ENCODE results near the gene ZBTB5.

Gene ZBTB5

DNA sequence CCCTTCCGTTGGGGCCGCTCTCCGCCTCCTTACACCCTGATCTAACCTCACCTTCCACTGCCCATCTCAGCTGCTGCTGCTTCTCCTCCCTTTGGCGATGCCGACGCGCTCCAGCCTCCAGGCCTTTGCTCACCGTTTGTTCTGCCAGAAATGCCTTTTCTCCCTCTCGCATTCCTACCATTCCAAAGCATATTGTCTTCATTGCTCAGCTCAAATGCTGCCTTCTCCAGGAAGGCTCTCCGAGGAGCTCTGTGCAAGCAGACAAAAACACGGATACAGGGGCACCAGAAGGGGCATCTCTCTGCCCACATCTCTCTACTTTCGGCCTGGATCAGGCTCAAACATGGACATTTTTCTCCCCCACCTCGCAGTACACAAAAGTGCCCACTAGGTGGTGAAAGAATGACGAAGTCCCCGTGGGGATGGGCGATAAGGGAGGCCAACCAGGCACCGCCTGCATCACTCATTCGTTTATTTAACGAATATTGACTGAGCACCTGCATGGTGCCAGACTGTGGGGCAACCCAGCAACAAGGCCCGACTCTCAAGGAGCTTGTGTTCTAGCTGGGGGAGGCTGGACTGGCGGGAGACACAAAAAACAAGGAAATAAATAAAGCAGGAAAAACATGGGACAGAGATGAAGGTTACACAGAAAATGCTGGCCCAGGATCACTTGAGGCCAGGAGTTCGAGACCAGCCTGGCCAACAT is 50.1 kb downstream of the ZBTB5 start:
- Histone ChIP-seq H3K9ac (ENCODE audit: low read length in 2 of 2) (peak overlapping the region; percentile 33 to 51), H3K9me3 (ENCODE audit: control insufficient read depth in 2 of 2, low read length in 2 of 2) (no peaks in the 10 kb centered on the region), H3K27ac (ENCODE audit: low read length) (peak overlapping the region; percentile 46), H3K4me1 (ENCODE audit: control insufficient read depth, insufficient read depth, low read length) (peaks cover 10% of the 10 kb centered on the region), H3K36me3 (ENCODE audit: control insufficient read depth in 2 of 2, insufficient read depth in 2 of 2, low read length in 2 of 2) (no peaks in the 10 kb centered on the region), H3K27me3 (ENCODE audit: control insufficient read depth in 1 of 2, insufficient read depth in 2 of 2, low read length in 2 of 2) (no peaks in the 10 kb centered on the region), H3K4me3 (ENCODE audit: low read length in 2 of 2) (peak overlapping the region; percentile 28 to 57)

DNA sequence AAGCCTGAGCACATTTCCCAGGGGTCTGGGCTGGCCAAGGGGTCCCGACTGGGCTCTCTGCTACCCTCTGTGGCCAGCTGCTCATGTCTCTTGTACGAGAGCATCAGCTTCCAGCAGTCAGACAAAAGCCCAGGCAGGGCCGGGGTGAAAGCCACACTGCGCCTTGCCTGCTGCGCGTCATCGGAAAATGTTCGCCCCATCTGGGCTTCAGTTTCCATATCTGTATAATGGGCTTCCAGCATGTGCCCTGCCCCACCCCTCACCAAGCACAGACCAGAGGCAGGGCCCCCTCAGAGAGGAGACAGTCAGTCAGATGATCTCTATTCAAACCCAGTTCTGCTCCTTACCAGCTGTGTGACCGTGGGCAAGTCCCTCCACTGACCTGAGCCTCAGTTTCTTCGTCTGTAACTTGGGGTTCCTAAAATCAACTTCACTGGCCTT is 50.7 kb downstream of the ZBTB5 start:
- Histone ChIP-seq H3K9me3 (ENCODE audit: control insufficient read depth in 2 of 2, low read length in 2 of 2) (no peaks in the 10 kb centered on the region), H3K9ac (ENCODE audit: low read length in 2 of 2) (peak overlapping the region; percentile 33 to 51), H3K27ac (ENCODE audit: low read length) (peak overlapping the region; percentile 46), H3K4me3 (ENCODE audit: low read length in 2 of 2) (peak overlapping the region in 1 of 2 donors; percentile 57), H3K4me1 (ENCODE audit: control insufficient read depth, insufficient read depth, low read length) (peaks cover 10% of the 10 kb centered on the region), H3K36me3 (ENCODE audit: control insufficient read depth in 2 of 2, insufficient read depth in 2 of 2, low read length in 2 of 2) (no peaks in the 10 kb centered on the region), H3K27me3 (ENCODE audit: control insufficient read depth in 1 of 2, insufficient read depth in 2 of 2, low read length in 2 of 2) (no peaks in the 10 kb centered on the region)

- no peaks in the 10 kb centered on the region for H3K9me3 ChIP-seq (ENCODE audit: control insufficient read depth in 2 of 2, low read length in 2 of 2)
- no peaks in the 10 kb centered on the region for H3K36me3 ChIP-seq (ENCODE audit: control insufficient read depth in 2 of 2, insufficient read depth in 2 of 2, low read length in 2 of 2)
- no peak overlapping the region for H3K4me3 ChIP-seq (ENCODE audit: low read length in 2 of 2)
- peaks cover 10% of the 10 kb centered on the region for H3K4me1 ChIP-seq (ENCODE audit: control insufficient read depth, insufficient read depth, low read length)
- H3K9ac ChIP-seq (ENCODE audit: low read length in 2 of 2) = no peak overlapping the region
- H3K27me3 ChIP-seq (ENCODE audit: control insufficient read depth in 1 of 2, insufficient read depth in 2 of 2, low read length in 2 of 2) = no peaks in the 10 kb centered on the region
- no peak overlapping the region for H3K27ac ChIP-seq (ENCODE audit: low read length)
Measured at GRCh38 chr9:37413311-37413710, 51.9 kb downstream of the ZBTB5 start.

- no peaks in the 10 kb centered on the region for H3K36me3 ChIP-seq (ENCODE audit: control insufficient read depth in 2 of 2, insufficient read depth in 2 of 2, low read length in 2 of 2)
- H3K4me3 ChIP-seq (ENCODE audit: low read length in 2 of 2) = no peak overlapping the region
- no peaks in the 10 kb centered on the region for H3K9me3 ChIP-seq (ENCODE audit: control insufficient read depth in 2 of 2, low read length in 2 of 2)
- no peak overlapping the region for H3K27ac ChIP-seq (ENCODE audit: low read length)
- H3K27me3 ChIP-seq (ENCODE audit: control insufficient read depth in 1 of 2, insufficient read depth in 2 of 2, low read length in 2 of 2) = no peaks in the 10 kb centered on the region
- H3K9ac ChIP-seq (ENCODE audit: low read length in 2 of 2) = no peak overlapping the region
- H3K4me1 ChIP-seq (ENCODE audit: control insufficient read depth, insufficient read depth, low read length) = peaks cover 10% of the 10 kb centered on the region
Measured at GRCh38 chr9:37412431-37413151, 52.7 kb downstream of the ZBTB5 start.

- Histone ChIP-seq H3K9me3 (ENCODE audit: control insufficient read depth in 2 of 2, low read length in 2 of 2) (no peaks in the 10 kb centered on the region), H3K4me1 (ENCODE audit: control insufficient read depth, insufficient read depth, low read length) (peaks cover 10% of the 10 kb centered on the region), H3K9ac (ENCODE audit: low read length in 2 of 2) (no peak overlapping the region), H3K4me3 (ENCODE audit: low read length in 2 of 2) (no peak overlapping the region), H3K27me3 (ENCODE audit: control insufficient read depth in 1 of 2, insufficient read depth in 2 of 2, low read length in 2 of 2) (no peaks in the 10 kb centered on the region), H3K36me3 (ENCODE audit: control insufficient read depth in 2 of 2, insufficient read depth in 2 of 2, low read length in 2 of 2) (no peaks in the 10 kb centered on the region), H3K27ac (ENCODE audit: low read length) (no peak overlapping the region)
Measured at GRCh38 chr9:37410969-37411785, 54.1 kb downstream of the ZBTB5 start.

- Histone ChIP-seq H3K27ac (ENCODE audit: low read length) (no peak overlapping the region), H3K27me3 (ENCODE audit: control insufficient read depth in 1 of 2, insufficient read depth in 2 of 2, low read length in 2 of 2) (no peaks in the 10 kb centered on the region), H3K4me1 (ENCODE audit: control insufficient read depth, insufficient read depth, low read length) (peaks cover 8% of the 10 kb centered on the region)
Measured at GRCh38 chr9:37410354-37410861, 54.8 kb downstream of the ZBTB5 start.

DNA sequence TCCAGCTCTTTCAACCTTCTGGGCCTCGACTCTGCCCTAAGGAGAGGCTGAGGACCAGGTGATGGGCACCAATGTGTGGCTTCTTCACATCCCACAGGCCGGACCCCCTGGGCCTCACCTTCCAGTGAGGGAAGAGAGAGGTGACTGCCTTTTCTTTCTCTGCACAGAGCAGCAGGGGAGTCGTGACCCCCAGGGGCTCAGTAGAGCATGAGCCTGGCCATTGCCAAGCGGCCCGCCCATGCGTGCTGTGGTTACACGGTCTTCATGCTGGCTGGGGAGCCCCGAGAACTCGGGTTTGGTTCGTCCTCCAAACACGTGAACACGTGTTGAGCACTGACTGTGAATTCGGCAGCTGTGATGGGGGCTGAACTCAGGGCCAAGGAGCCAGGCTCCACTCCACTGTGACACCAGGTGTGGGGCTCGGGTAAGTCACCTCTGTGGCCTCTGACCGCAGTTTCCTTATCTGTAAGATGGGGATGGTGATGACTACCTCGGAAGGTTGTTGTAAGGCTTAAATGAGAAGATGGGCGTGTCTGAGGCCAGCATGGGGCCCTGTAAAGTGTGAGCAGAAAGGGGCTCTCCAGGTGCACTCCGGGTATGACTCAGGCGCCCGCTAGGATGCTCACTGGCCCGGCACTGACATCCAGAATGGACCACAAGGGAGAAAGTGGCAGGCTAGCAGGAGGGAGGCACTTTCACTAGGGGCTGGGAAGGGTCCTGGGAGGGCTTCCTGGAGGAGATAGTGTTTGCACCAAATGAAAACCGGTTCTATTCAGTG is 56.1 kb downstream of the ZBTB5 start:
- Histone ChIP-seq H3K27ac (ENCODE audit: low read length) (no peak overlapping the region), H3K9ac (ENCODE audit: low read length in 2 of 2) (no peak overlapping the region), H3K36me3 (ENCODE audit: control insufficient read depth in 2 of 2, insufficient read depth in 2 of 2, low read length in 2 of 2) (no peaks in the 10 kb centered on the region), H3K27me3 (ENCODE audit: control insufficient read depth in 1 of 2, insufficient read depth in 2 of 2, low read length in 2 of 2) (no peaks in the 10 kb centered on the region), H3K4me1 (ENCODE audit: control insufficient read depth, insufficient read depth, low read length) (no peaks in the 10 kb centered on the region), H3K4me3 (ENCODE audit: low read length in 2 of 2) (no peak overlapping the region), H3K9me3 (ENCODE audit: control insufficient read depth in 2 of 2, low read length in 2 of 2) (no peaks in the 10 kb centered on the region)

More at GRCh38 chr9:37410354-37410861, 54.8 kb downstream of the ZBTB5 start:
- H3K9ac ChIP-seq (ENCODE audit: low read length in 2 of 2) = no peak overlapping the region
- H3K36me3 ChIP-seq (ENCODE audit: control insufficient read depth in 2 of 2, insufficient read depth in 2 of 2, low read length in 2 of 2) = no peaks in the 10 kb centered on the region
- H3K4me3 ChIP-seq (ENCODE audit: low read length in 2 of 2) = no peak overlapping the region
- H3K9me3 ChIP-seq (ENCODE audit: control insufficient read depth in 2 of 2, low read length in 2 of 2) = no peaks in the 10 kb centered on the region

GRCh38 chr9:37407468-37407867 is 57.8 kb downstream of the ZBTB5 start:
- H3K27me3 ChIP-seq (ENCODE audit: control insufficient read depth in 1 of 2, insufficient read depth in 2 of 2, low read length in 2 of 2) = no peaks in the 10 kb centered on the region
- no peak overlapping the region for H3K9ac ChIP-seq (ENCODE audit: low read length in 2 of 2)
- H3K27ac ChIP-seq (ENCODE audit: low read length) = no peak overlapping the region
- H3K4me1 ChIP-seq (ENCODE audit: control insufficient read depth, insufficient read depth, low read length) = no peaks in the 10 kb centered on the region
- H3K9me3 ChIP-seq (ENCODE audit: control insufficient read depth in 2 of 2, low read length in 2 of 2) = no peaks in the 10 kb centered on the region
- no peaks in the 10 kb centered on the region for H3K36me3 ChIP-seq (ENCODE audit: control insufficient read depth in 2 of 2, insufficient read depth in 2 of 2, low read length in 2 of 2)
- no peak overlapping the region for H3K4me3 ChIP-seq (ENCODE audit: low read length in 2 of 2)

DNA sequence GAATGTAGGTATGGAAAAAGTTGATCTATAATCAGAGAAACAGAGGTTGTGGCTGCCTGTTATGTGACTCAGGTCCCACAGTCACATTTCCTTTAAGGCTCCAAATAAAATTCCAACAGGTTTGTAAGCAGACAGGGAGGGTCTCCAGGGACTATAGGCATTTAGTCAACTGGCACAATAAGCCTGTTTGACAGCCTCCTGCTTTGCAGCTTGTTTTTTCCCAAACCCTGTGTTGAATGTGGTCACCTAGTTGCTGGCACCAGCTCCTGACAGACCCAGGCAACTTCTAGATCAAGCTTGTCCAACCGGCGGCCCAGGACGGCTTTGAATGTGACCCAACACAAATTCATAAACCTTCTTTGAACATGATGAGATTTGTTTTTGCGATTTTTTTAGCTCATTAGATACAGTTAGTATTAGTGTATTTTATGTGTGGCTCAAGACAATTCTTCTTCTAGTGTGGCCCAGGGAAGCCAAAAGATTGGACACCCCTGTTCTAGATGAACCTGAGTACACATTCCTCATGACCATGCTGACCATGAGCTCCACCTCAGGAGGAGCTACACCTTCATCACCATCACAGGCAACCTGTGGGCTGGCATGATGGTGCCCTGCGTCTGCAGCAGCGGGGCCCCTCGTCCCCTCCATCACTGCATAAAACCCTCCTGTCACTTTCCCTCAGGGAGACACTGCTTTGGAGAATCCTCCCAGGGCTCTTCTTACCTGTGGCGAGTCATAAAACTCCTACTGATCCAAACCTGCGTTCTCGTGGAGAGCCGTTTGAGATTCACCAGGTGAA is 58.4 kb downstream of the ZBTB5 start:
- Histone ChIP-seq H3K27ac (ENCODE audit: low read length) (no peak overlapping the region), H3K4me3 (ENCODE audit: low read length in 2 of 2) (no peak overlapping the region), H3K4me1 (ENCODE audit: control insufficient read depth, insufficient read depth, low read length) (no peaks in the 10 kb centered on the region), H3K27me3 (ENCODE audit: control insufficient read depth in 1 of 2, insufficient read depth in 2 of 2, low read length in 2 of 2) (no peaks in the 10 kb centered on the region), H3K9me3 (ENCODE audit: control insufficient read depth in 2 of 2, low read length in 2 of 2) (no peaks in the 10 kb centered on the region), H3K36me3 (ENCODE audit: control insufficient read depth in 2 of 2, insufficient read depth in 2 of 2, low read length in 2 of 2) (no peaks in the 10 kb centered on the region), H3K9ac (ENCODE audit: low read length in 2 of 2) (no peak overlapping the region)
